NCI-H2171 (cell line): ENCODE data around the gene DNAI7.
A peak's percentile ranks its signal among the peaks of the same experiment; 100 is the strongest.

ENCODE experiments used
- DNase-seq: peaks from one replicate; lab custom pipeline; 2025; lab: John Stamatoyannopoulos, UW

DNAI7 gene

DNA sequence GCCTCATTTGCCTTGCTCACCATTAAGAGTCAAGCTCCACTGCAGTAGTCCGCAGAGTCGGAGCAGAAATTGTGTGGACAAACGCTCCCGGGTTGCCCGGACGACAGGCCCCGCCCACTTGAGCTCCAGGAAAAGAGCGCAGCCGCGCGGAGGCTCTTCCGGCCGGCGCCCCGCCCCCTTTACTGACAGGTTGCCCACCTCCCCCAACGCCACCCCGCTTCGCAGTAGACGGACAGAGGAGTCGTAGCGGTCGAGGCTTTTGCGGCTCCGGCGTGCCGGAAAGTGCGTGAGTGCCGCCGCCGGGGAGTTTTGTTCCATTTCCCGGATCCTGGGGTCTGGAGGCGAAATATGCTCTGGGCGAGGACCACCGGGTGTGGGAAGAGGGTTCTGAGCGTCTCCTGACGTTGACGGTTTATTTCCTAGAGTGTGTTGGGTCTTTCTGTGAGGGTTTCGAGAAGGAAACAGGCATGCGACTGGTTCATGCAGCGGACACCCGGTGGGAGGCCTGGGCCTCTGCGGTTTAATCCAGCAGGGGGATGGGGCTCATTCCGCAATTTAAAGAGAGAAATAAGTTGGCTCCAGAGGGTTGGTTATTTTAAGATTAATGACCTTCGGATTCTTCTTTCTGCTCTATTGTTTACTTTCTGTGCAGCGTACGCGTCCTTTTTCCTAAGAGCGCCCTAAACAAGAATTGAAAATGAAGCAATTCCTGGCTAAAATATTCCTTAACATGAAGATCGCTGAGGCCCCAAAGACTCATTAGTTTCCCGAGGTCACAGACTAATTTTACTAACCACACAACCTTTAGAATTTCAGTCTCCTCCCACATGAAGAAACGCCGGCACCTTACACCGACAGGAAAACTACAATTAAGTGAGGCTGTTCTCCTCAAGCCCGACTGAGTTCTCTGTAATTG, at the start of gene DNAI7, which contains the start of gene ETFRF1:
TSS of gene DNAI7 (minus strand) at position 105 of the 916 bp plus-strand sequence. CDS start at position 23, 82 bp downstream.
TSS of gene ETFRF1 (plus strand) at position 182 of the 916 bp plus-strand sequence. CDS start 8,720 bp downstream, outside the sequence.
- peak; percentile 98 for DNase-seq

- DNase-seq, result no peak
Observed at GRCh38 chr12:25243680-25243990, 48.7 kb upstream of the DNAI7 start.

GRCh38 chr12:25242981-25243679, 48.2 kb upstream of the DNAI7 start:
- no peak for DNase-seq

DNA sequence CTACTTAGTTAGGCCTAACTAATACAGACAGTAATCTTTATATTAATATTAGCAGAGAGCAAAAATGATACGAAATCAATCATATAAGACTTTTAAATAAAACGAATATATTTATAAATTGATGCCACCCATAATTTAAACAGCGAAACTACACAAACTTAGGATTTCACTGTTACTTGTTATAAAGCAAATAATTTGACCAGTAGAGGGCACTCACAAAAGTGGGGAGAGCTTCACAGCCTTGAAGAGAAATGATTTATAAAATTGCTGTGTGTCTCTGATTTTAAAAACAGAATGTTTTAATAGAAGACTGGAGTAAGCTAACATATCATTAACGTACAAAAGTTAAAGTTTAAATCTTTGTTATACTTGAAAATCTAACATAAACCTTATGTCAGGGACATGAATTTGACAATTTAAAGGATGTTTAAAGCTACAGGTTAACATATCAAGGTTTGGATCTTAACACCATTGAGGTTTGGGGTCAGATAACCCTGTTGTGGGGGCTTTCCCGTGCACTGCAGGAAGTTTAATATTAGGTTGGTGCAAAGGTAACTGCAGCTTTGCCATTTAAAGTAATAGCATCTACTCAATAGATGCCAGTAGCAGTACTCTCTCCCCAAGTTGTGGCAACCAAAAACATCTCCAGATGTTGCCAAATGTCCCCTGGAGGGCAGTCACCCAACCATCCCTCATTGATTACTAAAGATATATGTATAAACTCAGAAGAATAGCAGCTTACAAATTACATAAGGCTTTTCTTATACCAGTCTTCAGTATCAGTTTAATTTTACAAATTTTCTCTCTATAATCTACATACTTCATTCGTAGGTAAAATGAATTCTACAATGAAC, 46.4 kb upstream of the DNAI7 start:
- no peak for DNase-seq

DNA sequence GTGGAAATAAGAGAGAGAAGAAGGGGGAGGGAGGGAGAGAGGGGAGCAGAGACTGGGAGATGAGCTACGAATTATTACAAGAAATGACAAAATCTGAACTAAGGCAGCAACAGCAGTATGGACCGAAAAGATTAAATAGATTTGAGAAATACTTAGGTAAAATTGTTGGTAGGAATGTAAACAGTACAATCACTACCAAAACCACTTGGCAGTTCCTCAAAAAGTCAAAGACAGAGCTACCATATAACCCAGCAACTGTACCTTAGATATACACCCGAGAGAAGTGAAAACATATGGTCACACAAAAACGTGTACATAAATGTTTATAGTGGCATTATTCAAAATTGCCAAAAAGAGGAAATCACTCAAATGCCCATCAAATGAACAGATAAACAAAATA, 41.7 kb upstream of the DNAI7 start:
- no peak for DNase-seq

GRCh38 chr12:25236190-25236589, 41.2 kb upstream of the DNAI7 start:
- DNase-seq, result no peak

- no peak for DNase-seq
Observed at GRCh38 chr12:25213338-25213737, 18.4 kb upstream of the DNAI7 start.

GRCh38 chr12:25208554-25208953, 13.6 kb upstream of the DNAI7 start:
- DNase-seq, result no peak

- DNase-seq, result no peak
Observed at GRCh38 chr12:25207846-25208245, 12.9 kb upstream of the DNAI7 start.

GRCh38 chr12:25207411-25207810, 12.5 kb upstream of the DNAI7 start:
- DNase-seq, result no peak

- DNase-seq, result no peak
Observed at GRCh38 chr12:25202137-25202536, 7.2 kb upstream of the DNAI7 start.

GRCh38 chr12:25200703-25201102, 5.7 kb upstream of the DNAI7 start:
- DNase-seq, result no peak

DNA sequence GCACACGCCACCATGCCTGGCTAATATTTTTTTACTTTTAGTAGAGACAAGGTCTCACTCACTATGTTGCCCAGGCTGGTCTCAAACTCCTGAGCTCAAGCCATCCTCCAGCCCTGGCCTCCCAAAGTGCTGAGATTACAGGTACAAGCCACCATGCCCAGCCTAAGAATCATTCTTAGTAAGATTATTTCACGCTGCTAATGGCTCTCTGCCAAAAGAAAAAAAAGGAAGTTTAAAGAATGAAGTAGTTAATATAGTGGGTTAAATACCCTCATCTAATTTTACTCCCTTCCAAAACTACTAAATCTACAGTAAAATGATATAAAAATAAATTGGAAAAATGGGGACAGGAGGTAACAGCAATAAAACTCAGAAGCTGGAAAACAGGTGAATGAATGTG, 2.6 kb upstream of the DNAI7 start:
- no peak for DNase-seq

DNA sequence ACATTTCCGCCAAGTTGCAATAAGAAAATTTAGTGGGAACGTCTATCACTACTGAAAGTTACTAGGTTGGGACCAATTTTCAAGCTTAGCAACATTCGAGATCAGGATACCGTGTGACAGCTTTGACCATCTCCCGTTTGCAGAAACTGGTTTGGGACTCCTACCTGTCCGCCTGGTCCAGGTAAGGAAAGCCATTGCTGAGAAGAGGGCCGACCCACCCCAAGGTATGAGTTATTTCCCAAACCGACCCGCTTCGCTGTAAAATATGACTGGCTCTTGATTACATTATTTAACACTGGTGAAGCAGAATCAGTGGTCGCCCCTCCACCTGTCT, 271 bp downstream of the DNAI7 start:
- no peak for DNase-seq

DNA sequence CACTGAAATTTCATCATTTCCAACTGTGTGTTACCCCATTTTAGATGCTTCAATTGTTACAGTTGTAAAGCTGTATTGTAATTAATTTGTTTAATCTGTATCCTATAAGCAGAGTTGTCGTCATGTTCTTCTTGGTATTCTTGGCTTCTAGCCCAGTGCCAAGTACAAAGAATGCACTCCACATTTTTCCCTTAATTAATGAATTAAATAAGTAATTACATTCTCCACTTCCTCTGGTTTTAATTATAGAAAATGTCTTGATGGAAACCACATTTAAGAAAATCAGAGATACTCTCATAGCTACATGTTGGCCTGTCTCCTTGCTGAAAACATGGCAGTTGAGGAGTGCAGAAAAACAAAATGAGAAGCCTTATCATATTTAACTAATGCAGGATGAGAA, 746 bp downstream of the DNAI7 start:
- no peak for DNase-seq

DNA sequence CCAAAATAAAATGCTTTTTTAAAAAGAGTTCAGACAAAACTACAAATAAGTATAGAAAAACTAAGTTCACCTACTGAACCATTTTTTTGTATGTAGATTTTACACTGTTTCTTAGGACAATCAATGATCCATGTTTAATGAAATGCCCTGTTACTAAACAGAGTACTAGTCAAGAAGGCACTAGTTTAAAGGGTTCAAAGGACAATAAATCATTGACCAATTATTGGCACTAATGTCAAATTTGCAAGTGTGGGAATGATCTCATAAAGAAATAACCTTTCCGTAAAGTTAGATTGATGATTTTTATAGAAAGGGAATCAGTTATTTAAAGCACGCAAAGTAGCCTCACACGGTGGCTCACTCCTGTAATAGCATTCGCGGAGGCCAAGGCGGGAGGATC, 4.2 kb downstream of the DNAI7 start:
- DNase-seq, result no peak

DNA sequence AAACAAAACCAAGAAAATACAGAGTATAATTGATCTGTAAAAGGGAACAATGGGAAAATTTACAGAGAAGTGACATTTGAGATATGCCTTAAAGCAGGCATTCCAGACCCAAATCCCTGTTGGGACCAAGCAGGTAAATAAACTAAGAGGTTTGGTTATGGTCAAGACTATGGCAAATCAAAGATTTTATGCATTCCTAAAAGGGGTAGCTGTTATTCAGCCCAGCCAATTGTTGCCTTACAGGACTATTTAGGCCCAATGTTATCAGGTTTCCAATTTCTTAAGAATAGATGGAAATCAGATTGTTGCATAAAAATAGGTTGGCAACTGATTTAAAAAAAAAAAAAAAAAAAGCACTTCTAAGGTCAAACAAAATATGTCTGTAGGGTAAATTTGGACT, 5.3 kb downstream of the DNAI7 start:
- no peak for DNase-seq

DNA sequence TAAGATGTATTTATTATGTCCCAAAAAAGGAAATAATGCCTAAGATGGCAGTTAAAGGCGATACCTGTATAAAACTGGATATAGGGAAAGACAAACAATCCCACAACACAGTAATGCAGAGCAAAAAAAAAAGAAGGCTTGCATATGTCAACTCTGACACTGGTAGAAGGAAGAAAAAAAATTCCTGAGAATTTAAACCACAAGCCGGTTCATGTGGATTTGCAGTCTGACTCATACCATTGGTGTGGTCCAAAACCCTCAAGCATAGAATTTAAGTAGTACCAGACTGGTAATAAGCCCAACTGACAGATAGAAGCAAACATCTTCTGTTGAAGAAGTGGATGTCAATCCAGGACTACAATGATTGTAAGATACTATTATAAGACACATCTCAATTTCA, 7.2 kb downstream of the DNAI7 start:
- DNase-seq, result no peak

DNA sequence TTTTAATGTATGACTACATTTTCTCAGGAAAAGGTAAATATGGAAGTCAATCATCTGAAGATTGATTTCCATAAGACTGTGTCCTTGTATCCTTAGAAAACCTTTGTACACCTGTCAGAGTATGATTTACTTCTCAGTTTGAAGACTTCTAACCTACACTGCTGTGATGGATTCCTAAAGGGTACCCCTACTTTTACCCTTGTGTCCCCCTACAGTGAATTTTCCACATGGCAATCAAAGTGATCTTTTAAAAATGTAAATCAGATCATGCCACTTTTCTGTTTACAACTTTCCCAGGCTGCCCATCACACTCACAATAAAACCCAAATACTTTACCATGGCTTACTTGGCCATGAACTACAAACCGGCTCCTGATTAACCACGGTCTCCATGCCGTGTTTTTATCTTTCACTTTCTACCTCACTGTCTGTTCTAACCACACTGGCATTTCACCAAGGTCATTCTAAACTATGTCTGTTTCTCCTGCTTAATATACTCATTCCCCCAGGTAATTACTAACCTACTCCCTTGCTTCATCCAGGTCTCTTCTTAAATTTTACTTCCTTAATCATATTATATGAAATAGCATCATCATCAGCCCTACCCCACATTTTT, 8.1 kb downstream of the DNAI7 start:
- no peak for DNase-seq

DNA sequence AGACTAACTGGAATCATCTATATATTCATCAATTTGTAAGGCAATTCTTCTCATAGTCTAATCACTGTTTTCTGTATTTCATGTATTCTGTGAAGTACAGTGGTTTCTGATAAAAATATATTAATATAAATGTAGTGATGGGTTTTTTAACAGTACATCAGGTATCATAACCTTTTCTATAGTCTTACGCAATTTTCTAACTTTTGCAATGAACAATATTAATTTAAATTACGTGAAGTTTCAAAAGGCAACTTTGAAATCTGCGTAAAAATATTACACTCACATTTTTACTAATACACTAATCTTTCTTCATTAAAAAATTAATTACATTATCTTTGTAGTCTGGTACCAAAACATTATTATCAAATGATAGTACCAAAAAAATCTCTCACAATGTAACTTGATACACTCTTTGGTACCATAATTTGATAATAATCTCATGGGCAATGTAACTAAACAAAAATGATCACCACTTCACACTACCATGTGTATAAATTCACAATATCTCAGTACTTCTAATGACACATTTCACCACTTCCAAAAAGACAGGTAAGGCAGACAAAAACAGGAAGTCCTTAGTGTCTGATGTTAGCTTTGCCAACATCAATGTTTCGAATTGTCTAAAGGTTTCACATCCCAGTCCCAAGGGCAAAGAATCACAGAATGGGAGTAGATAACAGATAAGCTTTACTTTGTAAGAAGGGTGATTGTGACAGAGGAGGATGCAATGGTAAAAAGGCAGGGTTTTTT, 8.7 kb downstream of the DNAI7 start:
- DNase-seq, result no peak

GRCh38 chr12:25184132-25184531, 10.8 kb downstream of the DNAI7 start:
- DNase-seq, result no peak
